CD4-positive, alpha-beta T cell treated with Interleukin-10 for 1 hour (primary cell): ENCODE data around the gene VSIG2.

ENCODE experiments used
- DNase-seq: peaks from one replicate; pipeline ENCODE4 v3.0.0-alpha.2; 2020

The VSIG2 gene

DNA sequence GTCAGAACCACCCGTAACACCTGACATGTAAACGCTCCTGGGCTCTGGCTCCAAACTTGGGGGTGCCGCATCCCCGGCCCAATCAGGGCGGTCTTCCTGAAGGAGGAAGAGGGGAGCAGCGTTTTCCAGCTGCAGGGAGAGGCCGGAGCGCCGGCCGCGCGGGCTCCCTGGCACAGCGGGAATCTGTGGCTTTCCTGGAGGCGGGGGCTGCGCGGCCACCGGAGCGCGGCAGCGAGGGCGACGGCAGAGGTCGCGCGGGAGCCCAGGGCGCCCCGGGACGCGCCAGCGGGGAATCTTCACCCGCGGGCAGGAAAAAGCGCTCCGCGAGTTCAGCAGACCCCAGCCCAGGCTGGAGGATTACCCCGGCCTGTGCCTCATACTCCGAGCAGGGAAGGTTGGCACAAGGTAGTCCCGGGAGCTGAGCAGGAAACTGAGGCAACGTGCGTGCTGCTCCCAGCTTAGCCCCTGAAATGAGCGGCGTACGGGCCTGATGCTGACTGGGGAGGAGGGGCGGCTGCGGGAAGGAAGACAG, 10.6 kb upstream of the VSIG2 start:
- no peak for DNase-seq

DNA sequence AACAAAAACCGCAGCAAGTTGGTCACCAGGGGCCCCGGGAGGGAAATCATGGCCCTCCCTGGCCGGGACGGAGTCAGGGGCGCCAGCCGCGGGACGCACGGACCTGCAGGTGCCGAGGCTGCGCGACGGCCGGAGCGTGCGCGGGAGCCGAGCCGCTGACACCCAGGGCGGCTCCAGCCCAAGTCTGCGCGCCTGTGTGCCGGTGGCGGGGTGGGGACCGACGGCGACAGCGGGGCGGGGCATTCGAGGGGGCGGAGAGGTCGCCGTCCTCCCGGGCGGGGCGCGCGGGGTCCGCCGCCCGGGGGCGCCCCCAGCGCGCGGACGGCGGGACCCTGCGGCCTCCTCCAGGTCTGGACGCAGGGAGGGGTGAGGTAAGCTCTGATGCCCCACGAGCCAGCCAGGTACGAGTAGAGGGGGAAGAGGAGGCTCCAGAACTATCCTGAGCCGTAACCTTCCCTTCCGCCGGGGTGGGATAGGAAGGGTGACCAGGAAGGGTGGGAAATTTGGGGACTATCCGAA, 10.1 kb upstream of the VSIG2 start, which contains the start of gene ESAM:
Gene ESAM, minus strand, starts transcription at position 186 of the 519 bp plus-strand sequence. Its CDS starts 136 bp downstream, at position 50.
- peak; percentile 74 for DNase-seq

DNA sequence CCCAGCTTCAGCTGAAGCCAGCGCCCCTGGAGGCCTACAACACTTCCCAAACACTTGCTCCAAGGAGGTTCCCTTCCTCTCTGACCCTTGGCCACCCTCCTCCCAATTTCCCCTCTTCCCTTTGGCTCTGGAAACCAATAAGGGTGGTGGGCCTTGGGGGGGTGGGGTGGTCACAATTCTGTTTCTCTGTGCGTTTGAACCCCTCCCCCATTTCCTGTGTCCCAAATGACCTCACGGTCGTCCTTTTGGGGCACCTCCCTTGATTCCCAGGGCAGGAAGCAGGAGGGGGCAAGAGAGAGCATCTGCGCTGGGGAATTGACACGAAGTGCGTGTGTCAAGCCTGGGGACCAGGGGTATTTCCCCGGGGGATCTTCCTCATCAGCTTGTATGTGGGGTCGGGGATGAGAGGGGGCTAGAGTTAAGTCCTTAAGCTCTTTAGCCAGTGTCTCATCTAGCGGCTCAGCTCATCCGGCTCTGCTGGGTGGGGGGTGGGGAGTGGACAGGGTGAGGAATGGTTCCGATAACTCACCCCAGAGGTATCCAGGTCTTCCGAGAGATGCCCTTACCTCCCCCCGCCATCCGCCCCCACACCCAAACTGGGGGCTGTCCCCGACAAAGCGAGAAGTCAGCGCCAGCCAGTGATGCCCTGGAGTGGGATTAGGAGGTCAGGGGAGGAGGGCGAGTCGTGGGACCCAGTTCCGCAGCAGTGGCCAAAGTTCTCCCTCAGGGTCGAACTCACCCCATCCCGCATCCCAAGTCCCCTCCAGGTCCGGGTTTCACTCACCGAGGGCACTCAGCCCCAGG, 9.4 kb upstream of the VSIG2 start:
- DNase-seq, result no peak

DNA sequence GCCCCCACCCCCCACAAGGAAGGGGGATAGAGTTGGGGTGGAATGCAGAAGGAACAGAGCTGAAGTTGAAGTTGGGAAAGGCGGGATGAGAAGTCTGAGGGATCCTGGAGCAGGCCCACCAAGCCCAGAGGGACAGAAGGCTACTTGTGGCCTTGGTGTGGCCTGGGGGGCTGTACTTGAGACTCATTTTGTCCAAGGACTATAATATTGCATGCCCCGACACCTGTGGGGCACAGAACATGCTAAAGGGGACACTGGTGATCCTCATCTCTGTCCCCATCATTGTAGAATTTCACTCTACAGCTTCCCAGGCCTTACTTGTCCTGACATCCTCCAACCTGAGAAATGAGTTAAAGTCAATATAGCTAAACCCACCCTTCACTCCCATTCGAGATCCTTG, 8.8 kb upstream of the VSIG2 start:
- DNase-seq, result no peak

DNA sequence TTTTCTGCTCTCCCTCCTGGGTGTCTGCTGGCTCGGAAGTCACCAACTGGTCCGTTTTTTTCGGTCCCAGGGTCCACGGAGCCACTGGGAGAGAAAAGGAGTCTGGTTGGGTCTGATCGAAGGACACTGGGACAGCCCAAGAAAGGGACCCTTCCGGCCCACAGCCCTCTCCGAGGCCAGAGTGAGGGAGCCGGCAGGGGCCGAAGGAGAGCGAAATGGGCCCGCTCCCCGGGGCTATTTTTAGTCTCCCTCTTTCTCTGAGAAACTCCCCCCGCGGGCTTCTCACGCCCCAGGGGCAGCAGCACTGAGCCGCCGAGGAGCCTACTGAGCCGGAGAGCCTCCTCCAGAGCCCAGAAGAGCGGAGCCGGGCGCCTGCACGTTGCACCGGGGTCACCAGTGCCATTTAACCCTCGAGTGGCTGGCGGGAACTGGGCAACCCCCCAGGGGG, 8.2 kb upstream of the VSIG2 start:
- no peak for DNase-seq

DNA sequence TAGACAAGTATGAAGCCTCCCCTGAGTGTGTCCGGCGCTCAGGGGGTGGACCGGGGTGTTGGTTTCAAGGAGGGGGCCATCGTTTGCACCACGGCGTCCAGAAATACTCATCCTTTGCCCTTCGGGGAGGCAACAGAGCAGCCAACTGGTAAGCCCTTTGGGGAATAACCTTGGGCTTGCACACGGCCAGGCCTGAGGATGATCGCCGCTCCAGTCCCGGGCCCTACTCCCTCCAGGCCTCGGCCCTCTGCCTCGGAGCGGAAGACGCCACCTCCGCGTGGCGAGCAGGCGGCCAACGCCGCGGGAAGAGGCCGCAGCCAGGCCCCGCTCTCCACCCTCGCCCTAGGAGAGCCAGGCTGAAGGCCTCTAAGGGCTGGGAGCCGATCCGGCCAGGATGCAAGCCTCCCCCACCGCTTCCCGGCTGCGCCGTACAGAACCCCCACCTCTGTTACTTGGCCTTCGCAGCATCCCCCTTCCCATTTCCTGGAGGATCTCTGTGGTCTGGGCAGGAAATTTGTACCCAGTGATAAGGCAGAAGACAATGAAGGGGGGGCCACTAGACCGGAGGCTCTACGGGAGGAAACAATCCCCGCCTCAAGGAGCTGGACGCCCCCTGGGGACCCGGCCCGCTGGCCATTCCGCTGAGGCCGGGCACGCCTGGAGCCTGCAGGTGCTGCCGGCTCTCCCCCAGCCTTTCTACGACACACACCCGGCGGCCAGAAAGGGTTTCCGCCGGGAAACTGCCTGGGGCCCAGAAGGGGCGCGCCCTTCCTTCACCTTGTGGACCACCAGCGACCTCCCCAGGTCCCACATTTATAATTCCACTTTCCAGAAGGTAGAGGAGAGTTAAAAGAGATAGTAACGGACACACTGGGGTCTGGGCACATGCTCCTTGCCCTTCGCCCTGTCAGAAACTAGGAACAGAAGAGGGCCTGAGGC, 7.5 kb upstream of the VSIG2 start:
- no peak for DNase-seq

DNA sequence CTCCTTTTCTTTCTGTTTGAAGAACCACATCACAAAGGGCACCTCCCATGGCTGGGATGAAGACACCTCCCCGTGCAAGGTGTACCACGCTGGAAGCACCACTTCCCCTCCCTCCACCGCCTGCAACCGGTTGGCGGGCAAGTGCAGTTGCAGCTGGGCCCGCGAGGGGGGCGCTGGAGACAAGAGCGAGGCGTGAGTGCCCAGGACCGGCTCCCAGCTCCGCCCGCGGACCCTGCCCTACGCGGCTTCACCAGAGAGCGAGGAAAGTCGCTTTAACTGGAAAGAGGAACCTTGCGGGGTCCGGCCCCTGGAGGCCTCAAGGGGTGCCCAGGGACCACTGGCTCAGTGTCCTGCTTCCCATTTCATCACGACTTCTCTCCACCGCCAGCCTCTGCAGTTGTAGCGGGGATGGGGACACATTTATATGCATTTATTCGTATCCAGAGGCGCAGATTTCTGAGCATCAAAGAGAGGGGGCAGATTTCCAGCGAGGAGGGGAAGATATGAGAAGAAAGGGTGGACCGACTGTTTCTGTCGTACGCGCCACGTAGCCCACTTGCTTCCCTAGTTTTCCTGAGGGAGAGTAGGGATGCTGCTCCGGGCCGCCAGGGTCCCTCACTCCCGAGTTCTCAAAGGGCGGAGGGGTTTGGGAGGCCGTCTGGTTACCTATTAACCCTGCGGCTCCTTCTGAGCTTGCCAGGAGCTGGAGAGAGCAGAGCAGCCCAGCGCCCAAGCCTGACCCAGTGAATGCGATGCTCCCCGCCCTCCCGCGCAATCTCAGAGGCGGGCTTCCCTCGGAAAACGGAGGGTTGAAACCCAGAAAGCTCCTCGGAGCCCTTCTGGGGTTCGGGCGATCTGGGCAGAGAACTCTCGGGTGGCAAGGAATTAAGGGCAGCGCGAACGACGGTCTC, 6.6 kb upstream of the VSIG2 start:
- DNase-seq, result peak; percentile 68

DNA sequence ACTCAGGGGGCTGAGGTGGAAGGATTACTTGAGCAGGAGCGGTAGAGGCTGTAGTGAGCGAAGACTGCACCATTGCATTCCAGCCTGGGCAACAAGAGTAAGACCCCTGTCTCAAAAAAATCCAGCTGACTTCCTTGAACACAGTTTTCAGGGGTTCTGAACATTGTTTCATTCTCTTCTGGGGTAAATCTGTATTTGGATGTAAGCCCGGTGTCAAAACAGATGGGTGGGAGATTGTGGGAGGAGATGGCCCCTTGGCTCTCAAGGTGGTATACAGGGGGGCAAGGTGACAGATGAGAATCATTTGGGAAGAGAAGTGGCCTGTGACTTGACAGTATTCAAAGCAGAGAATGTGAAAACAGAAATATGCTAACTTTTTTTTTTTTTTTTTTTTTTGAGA, 5.3 kb upstream of the VSIG2 start:
- DNase-seq, result no peak

DNA sequence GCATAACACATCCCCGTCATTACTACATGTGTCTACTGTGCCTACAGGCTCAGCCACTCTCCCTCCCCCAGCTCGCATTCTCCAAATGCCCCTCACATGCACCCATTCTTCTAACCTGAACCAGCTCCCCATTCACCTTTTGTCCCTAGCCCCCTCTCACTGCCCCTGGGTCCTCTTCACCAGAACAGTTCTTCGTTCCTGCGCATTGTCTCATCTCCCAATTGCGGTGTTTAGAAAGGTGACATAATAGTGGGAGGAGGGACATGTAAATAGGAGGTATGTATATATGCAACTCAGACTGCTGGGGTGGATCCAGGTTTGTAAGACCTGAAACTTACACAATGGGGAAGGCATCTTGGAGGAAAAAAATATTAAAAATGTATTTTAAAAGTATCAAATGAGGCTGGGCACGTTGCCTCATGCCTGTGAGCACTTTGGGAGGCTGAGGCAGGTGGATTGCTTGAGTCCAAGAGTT, 4.7 kb upstream of the VSIG2 start:
- DNase-seq, result no peak

DNA sequence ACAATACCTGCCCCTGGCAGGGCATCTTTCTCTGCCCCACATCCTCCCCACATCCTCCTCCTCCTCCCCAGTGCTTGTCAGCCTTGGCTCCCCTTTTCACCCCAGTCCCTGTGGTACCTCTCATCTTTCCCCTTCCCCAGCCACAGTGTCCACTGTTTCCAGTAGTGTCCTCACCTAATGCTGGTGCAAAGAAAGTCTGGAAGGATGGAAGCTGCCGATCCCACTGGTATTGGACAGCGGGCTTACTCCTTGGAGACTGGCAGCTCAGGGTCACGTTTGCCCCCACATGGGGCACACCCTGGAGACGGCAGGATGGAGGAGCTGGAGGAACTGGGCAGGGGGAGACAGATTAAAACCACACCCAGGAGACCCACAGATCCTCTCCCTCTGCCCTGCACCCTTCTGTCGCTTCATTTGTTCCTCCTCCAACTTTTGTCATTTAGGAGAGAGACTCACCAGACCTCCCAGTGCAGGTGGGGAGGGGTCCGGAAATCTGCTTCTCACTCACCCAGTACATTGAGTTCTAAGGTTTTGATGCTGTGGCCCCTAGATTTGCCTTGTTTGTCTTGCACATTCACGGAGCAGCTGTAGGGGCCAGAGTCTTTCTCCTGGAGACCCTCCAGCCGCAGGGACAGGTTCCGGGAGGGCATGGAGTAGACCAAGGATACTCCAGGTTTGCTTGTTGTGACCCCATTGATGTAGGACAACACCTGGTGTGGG, 4.1 kb upstream of the VSIG2 start:
- no peak for DNase-seq

DNA sequence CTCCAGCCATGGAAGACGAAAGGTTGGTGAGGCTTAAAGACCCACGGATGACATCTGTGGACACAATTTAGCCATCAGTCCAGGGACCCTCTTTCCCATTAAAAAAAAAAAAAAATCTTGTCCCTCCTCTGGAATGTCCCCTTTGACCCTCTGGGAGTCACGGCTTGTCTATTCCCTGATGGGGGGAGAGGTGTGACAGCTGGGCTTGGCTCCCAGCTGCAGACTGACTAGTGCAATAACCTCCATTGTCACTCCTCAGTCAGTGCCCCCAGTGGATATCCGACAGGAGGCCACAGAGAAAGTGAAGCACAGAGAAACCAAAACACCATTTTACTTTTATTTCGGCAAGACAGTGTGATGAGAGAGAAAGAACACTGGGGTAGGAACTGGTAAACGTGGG, 2.7 kb upstream of the VSIG2 start:
- DNase-seq, result no peak

DNA sequence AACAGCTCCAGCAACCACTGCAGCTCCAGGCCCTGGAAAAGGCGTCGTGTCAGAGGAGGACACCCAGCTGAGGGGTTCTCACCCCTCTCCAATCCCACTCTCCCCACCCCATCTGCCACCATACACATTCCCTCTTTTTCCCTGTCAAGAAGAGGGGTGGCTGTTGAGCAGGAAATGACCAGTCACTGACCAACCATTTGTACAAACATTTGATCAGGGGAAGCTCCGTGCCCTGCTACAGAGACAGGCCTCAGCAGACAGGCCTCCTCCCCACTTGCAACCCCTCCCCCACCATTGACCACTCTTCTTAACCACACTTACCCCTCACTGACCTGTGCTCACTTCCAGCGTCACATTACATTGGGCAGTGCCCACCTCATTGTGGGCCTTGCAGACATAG, 2.3 kb upstream of the VSIG2 start:
- DNase-seq, result no peak

DNA sequence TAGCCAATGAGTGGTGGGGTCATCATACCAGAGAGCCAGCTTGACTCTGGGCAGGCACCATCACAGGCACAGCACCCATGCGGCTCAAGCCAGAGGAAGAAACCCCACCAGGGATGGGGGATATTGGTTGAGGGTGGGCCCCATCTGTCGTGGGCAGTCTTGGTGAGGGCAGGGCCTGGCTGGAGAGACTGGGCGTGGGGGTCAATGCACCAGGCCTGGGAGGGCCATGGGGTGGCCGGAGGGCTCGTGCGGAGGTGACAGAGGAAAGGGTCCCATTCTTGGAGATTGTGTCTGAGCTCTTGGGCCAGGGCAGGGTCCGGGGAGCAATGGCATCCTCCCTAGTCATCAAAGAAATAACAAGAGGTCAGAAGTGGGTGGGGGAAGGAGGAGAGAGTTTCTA, 1.6 kb upstream of the VSIG2 start:
- DNase-seq, result no peak

DNA sequence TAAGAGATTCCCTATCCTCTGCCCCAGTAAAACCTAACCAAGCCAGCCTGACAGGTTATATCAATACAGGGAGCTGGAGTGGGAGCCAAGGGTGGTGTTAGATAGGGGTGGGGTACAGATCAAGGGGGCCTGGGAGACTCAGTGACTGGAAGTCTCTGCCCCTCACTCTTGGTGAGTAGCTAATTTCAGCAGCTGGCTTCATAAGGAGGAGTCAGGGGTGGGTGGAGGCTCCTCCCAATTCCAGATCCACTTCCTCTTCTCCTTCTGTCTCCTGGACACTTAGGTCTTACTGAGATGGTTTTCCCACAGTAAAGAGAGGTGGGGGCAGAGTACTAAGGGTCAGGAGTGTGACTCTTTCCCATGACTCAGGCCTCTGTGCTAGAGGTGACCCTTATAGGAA, 1.1 kb upstream of the VSIG2 start:
- DNase-seq, result no peak

DNA sequence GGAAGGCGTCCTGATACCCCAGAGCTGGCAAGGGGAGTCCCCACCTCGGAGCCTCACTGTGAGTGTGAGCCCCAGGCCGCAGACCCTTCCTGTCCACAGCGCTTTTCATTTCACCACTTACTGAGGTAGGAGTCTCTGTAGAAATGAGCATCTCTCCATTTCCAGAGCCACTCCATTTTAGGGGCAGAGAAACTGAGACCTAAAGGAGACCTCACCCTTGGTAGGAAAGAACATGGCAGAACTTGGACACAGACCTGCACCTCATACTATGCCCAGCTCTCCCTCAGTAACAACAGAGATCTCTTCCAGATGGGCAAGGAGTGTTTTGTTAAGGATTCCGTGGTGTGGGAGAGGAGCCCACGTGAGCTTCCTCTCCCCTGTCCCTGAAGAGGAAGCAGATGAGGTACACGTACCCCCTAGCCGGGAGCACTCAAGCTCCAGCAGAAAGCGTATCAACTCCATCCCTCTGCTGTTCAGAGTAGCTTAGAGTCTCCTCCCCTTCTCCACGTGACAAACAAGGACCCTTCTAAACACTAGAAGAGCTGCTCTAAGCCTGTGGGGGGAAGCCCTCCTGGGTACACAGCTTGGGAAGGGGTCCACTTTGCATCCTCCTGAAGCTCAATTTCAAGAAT, 532 bp upstream of the VSIG2 start:
- no peak for DNase-seq

DNA sequence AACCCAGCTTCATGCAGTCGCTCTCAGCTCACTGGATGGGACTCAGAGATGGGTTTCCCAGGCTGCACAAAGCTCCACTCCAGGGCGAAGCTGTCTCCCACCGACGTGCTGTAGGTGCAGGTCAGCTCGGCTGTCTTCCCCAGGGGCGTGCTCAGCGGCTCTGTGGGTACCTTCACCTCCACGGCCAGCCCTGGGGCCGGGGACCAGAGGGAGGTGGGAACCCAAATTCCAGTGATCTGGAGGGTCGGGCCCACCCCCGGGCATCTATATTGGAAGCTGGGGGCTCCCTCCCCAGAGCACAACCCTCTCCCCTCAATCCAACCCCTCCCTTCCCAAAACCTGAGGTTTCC, 689 bp downstream of the VSIG2 start:
- DNase-seq, result no peak

DNA sequence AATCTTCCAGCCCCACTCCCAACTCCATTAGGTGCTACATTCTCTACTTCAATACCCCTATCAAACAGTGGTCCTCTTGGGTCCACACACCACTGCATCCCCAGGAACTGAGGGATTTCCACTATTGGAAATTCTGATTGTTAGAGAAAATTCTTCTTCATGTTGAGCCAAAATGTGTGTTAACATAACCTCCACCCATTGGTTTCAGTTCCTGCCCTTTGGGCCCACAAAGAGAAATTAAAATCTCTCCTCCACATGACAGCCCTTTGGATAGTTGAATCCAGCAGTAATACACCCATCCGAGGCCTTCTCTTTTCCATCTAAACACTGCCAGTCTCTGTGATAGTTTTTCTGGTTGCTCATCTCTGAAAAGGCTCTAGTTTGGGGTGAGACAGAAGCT, 2.1 kb downstream of the VSIG2 start:
- DNase-seq, result no peak

DNA sequence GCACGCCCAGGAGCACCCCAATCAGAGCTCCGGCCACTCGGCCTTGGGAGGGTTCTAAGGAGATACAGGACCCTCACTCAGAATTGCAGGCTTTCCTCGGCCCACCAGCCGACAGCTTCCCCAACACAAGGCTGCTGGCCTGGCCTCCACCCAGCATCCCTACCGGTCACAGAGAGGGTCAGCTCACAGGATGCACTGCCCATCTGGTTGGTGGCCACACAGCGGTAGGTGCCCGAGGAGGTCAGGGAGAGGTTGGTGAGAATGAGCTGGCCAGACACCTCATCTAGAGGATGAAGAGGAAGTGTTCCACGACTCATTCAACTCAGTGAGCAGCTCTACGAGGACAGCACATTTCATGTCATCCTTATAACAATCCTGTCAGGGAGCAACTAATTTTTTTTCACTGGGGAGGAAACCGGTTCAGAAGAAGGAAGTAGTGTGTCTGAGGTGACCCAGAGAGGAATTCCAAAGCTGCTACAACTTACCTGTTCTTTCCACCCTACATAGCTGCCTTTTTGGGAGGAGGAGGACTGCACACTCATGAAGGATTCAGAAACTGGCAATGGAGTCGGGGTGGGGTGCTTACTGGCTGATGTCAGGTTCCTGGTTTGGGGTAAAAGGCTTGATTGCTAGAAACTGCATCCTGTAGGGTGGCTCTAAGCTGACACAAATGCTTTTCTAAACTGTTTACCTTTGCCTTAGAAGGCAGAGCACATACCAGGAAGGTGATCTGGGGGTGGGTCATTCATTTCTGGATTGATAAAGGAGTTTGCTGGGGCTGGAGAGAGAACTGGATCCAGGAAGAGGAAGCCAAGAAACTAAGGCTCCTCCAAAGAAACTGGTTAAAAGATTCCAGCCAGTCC, 3.3 kb downstream of the VSIG2 start:
- no peak for DNase-seq

DNA sequence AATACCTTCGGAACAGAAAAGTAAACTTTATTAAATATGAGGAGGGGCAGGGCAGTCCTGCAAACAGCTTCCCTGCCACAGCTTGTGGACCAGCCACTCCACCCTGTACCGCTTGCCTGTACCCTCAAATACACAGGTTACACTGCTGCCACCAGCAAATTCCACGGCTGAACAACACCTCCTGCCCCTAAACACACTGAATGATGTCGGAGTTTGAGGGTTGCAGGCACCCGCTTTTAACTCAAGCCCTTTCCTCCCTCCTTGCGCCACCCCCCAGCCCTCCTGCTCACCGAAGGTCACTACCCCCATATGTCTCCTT, 4.0 kb downstream of the VSIG2 start:
- no peak for DNase-seq

DNA sequence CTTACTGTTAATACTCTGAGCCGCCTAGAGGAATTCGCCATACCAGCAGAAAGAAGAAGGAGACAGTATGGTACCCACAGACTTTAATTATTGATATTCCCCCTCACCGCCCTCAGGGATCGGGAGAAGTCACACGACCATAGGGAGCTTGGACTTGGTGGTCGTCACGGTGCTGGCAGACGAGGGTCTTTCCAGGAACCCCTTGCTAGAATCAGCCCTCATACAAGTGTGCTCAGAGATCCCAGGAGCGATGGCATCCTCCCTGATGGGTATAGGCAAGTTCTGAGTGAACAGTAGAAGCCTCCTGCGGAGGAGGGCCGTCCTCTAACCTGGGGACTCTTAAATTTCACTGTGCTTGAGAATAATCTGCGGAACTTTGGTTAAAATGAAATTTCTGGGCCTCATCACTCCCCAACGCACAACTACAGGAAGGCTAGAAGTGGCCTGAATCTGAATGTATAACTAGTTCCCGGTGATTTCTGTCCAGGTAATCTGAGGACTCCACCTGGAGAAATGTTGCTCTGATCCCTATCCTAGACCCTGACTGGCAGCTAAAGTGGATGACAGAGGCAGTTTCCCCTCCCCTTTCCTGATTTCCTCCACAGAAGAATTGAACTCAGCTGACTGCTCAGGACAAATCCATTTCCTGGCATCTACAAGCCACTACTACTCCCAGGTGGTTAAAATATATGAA, 4.5 kb downstream of the VSIG2 start:
- DNase-seq, result no peak
